Calu3 (cell line): Measurements from ENCODE around the gene RALA. TPM values are rescaled to one million over a fixed set of nuclear protein-coding genes. Genes with fewer than 3 reads are reported as not detected.

Source experiments
- Bru-seq: library from RNA; stranded (reverse); fragments of 400-500 nt; gene quantifications from one replicate; lab custom pipeline; 2021; lab: Mats Ljungman, UMichigan
- BruChase-seq, 2 experiments: library from RNA; stranded (reverse); fragments of 400-500 nt; gene quantifications; one replicate each; lab custom pipeline; 2021; lab: Mats Ljungman, UMichigan
- BruUV-seq: library from RNA; stranded (reverse); fragments of 400-500 nt; replicated peaks from 2 replicates; lab custom pipeline; 2021; lab: Mats Ljungman, UMichigan
- CTCF ChIA-PET: fragments of 300-600 bp; sonication (Branson Sonifier 250); formaldehyde crosslinking; loops from one replicate; lab custom pipeline; 2022; ENCODE audit warnings: antibody characterized with exemption; lab: Charles Lee
- DNase-seq: peaks from one replicate; pipeline ENCODE4 v3.0.0; 2022
- H3K27ac Mint-ChIP-seq: one replicate; pipeline ENCODE4 v1.8.0; 2022; ENCODE audit warnings: mixed read lengths; ENCODE audit not compliant: unreplicated experiment
- H3K27me3 Mint-ChIP-seq: one replicate; pipeline ENCODE4 v1.8.0; 2022; ENCODE audit warnings: mixed read lengths; ENCODE audit not compliant: unreplicated experiment
- H3K36me3 Mint-ChIP-seq: one replicate; pipeline ENCODE4 v1.8.0; 2022; ENCODE audit warnings: mild to moderate bottlenecking, moderate library complexity, mixed read lengths; ENCODE audit not compliant: insufficient read depth, unreplicated experiment
- H3K4me1 Mint-ChIP-seq: one replicate; pipeline ENCODE4 v1.8.0; 2022; ENCODE audit warnings: mild to moderate bottlenecking, low read depth, mixed read lengths; ENCODE audit not compliant: unreplicated experiment
- H3K4me3 Mint-ChIP-seq: one replicate; pipeline ENCODE4 v1.8.0; 2022; ENCODE audit warnings: mild to moderate bottlenecking, low read depth, moderate library complexity, mixed read lengths; ENCODE audit not compliant: unreplicated experiment
- H3K9me3 Mint-ChIP-seq: one replicate; pipeline ENCODE4 v1.8.0; 2022; ENCODE audit warnings: low read depth, mixed read lengths; ENCODE audit not compliant: unreplicated experiment
- intact Hi-C: fragments of 100-400 bp; cut with micrococcal nuclease; formaldehyde crosslinking; loops from one replicate; pipeline ENCODE4 v1.10.0; 2022; ENCODE audit not compliant: unreplicated experiment
- long read RNA-seq: library from polyadenylated mRNA; stranded (forward); transcript quantifications from one replicate; pipeline ENCODE4 v2.0.0, GENCODE V29; 2022
- total RNA-seq: library from RNA; stranded (reverse); gene quantifications from 2 replicates; pipeline ENCODE4 v1.2.3, GENCODE V29; 2022
- TF ChIP-seq, protein P1 (sequence below): fragments of 200-600 bp; IDR thresholded peaks from one replicate; pipeline ENCODE4 v1.8.0; 2022; ENCODE audit warnings: antibody characterized with exemption; ENCODE audit not compliant: unreplicated experiment

RALA gene, protein sequence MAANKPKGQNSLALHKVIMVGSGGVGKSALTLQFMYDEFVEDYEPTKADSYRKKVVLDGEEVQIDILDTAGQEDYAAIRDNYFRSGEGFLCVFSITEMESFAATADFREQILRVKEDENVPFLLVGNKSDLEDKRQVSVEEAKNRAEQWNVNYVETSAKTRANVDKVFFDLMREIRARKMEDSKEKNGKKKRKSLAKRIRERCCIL
- total RNA-seq (58.1 and 64.8 TPM in 2 replicates), Bru-seq, nascent RNA (percentile 93 among the genes with signal in this experiment), BruChase-seq, experiment 1, labeled RNA remaining after a 6-hour chase (percentile 90 among the genes with signal in this experiment), BruChase-seq, experiment 2, labeled RNA remaining after a 2-hour chase (percentile 86 among the genes with signal in this experiment)
- long read RNA-seq, transcript RALA-201 (5 exons, 2,880 nt) = major isoform, 33 of 71 reads
- long read RNA-seq, partial matches to known transcripts = 3 of 71 reads
- long read RNA-seq, other reads (novel, unspliced or antisense) = 35 of 71 reads

DNA sequence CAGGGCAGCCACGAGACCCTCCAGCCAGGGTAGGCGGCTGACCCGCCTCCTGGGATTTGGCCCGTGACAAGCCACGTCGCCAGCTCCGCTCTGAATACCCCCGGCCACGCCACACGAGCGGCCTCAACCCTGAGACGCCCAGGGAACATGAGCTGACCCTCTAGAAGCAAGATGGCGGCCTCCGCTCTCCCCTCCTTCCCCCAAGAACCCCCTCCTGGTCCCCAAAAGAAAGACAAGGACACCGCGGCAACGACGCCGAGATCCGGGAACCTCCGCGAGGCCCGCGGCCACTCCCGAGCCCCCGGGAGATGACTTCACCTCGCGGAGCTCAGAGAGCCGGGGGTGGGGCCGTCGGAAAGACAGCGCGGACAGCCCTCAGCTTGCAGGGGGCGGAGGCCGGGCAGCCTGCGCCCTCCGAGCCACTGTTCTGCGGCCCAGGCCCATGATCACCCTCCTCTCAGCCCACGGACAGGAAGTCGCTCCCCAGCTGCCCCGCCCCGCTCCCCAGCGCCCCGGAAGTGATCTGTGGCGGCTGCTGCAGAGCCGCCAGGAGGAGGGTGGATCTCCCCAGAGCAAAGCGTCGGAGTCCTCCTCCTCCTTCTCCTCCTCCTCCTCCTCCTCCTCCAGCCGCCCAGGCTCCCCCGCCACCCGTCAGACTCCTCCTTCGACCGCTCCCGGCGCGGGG is at the start of gene RALA:
Gene RALA (plus strand): TSS at position 526 of the 685 bp plus-strand sequence. CDS start 63,096 bp downstream, outside the sequence.
- CTCF ChIA-PET = interaction anchor here (0.5 to 3.5 kb wide), 8 partner anchors 9 to 119 kb away, joined by 3 to 23 read pairs (median 8); no protein-coding TSS in a partner anchor
- H3K9me3 Mint-ChIP-seq = no peaks in the 10 kb centered on the region
- no TSS peak for BruUV-seq
- peak within 1 kb of the TSS; percentile 81 for H3K4me3 Mint-ChIP-seq
- DNase-seq = peak; percentile 98
- TF ChIP-seq, protein P1, sequence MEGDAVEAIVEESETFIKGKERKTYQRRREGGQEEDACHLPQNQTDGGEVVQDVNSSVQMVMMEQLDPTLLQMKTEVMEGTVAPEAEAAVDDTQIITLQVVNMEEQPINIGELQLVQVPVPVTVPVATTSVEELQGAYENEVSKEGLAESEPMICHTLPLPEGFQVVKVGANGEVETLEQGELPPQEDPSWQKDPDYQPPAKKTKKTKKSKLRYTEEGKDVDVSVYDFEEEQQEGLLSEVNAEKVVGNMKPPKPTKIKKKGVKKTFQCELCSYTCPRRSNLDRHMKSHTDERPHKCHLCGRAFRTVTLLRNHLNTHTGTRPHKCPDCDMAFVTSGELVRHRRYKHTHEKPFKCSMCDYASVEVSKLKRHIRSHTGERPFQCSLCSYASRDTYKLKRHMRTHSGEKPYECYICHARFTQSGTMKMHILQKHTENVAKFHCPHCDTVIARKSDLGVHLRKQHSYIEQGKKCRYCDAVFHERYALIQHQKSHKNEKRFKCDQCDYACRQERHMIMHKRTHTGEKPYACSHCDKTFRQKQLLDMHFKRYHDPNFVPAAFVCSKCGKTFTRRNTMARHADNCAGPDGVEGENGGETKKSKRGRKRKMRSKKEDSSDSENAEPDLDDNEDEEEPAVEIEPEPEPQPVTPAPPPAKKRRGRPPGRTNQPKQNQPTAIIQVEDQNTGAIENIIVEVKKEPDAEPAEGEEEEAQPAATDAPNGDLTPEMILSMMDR = no peak
- H3K4me1 Mint-ChIP-seq = peaks cover 38% of the 10 kb centered on the region
- peaks cover 35% of the 10 kb centered on the region for H3K36me3 Mint-ChIP-seq
- intact Hi-C loops = no loop called here
- peak within 1 kb of the TSS; percentile 85 for H3K27ac Mint-ChIP-seq
- H3K27me3 Mint-ChIP-seq = no peaks in the 10 kb centered on the region

DNA sequence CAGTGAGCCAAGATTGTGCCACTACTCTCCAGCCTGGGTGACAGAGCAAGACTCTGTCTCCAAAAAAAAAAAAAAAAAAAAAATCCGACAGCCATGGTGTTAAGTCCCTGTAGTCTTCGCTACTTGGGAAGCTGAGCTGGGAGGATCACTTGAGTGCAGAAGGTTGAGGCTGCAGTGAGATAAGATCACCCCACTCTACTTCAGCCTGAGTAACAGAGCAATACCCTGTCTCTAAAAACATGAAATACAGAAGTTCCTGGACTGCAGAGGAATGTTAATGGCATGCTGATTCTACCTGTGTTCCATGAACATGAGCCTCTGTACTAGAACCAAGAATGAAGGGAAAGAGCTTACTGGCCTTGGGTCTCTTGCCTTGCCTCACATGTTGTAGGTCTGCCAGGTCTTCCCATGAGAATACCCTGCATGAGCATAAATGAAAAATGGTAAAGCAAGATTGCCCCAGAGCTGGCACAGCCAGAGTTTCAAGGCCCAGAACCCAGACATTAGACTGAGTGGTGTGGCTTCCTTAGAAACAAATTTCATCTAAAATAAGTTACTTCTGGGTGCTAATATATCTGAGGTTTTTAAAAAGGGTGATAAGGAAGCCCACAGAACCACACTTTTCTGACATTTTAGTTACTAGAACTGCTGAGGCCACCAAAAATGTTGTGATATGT is 48.6 kb upstream of the RALA start:
- Mint-ChIP-seq H3K36me3 (no peaks in the 10 kb centered on the region), H3K27me3 (no peaks in the 10 kb centered on the region), H3K9me3 (no peaks in the 10 kb centered on the region), H3K27ac (no peak overlapping the region), H3K4me1 (no peaks in the 10 kb centered on the region), H3K4me3 (no peak overlapping the region)
- TF ChIP-seq, protein P1 = no peak
- intact Hi-C loops = no loop called here
- DNase-seq = no peak
- CTCF ChIA-PET = interaction anchor here (0.6 to 0.7 kb wide), 2 partner anchors 39 to 309 kb away, joined by 3 to 4 read pairs; no protein-coding TSS in a partner anchor
- BruUV-seq = no TSS peak

DNA sequence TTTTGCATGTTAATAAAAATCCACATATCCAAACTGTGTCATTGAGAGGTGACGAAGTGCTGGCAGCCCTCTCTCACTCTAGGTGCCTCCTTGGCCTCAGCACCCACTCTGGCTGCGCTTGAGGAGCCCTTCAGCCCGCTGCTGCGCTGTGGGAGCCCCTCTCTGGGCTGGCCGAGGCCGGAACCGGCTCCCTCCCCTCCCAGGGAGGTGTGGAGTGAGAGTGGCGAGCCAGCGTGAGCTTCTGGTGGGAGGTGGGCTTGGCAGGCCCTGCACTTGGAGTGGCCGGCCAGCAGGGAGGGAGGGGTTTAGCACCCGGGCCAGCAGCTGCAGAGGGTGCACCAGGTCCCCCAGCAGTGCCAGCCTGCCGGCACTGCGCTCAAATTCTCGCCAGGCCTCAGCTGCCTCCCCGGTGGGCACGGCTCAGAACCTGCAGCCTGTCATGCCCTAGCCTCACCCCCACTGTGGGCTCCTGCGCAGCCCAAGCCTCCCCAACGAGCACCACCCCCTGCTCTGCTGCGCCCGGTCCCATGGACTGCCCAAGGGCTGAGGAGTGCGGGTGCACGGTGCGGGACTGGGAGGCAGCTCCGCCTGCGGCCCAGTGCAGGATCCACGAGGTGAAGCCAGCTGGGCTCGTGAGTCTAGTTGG is 46.0 kb upstream of the RALA start:
- Mint-ChIP-seq H3K27ac (no peak overlapping the region), H3K27me3 (no peaks in the 10 kb centered on the region), H3K36me3 (no peaks in the 10 kb centered on the region), H3K4me1 (peaks cover 13% of the 10 kb centered on the region), H3K9me3 (no peaks in the 10 kb centered on the region), H3K4me3 (no peak overlapping the region)
- DNase-seq = no peak
- intact Hi-C loops = no loop called here
- BruUV-seq = no TSS peak
- CTCF ChIA-PET = interaction anchor here (1.8 to 6.6 kb wide), 2 partner anchors 165 to 169 kb away, joined by 7 to 108 read pairs; no protein-coding TSS in a partner anchor
- TF ChIP-seq, protein P1 = no peak
